ENCODE results near the gene GLIS1. TPM values are rescaled to one million over a fixed set of nuclear protein-coding genes. Genes with fewer than 3 reads are reported as not detected.

Gene GLIS1
- total and polyA plus RNA-seq, 2 donors (not counting 3 experiments of a cell fraction or from before 2014, with no cell fraction given), result not detected

GRCh38 chr1:53769780-53770179 is 30.8 kb upstream of the GLIS1 start:
- no peak overlapping the region for H3K27ac ChIP-seq (ENCODE audit: insufficient read depth, low read depth, low read length)

More at GRCh38 chr1:53769780-53770179, 30.8 kb upstream of the GLIS1 start:
- peaks cover 26% of the 10 kb centered on the region for H3K4me1 ChIP-seq (ENCODE audit: control insufficient read depth, extremely low read depth, insufficient read depth, low read length)
- no peaks in the 10 kb centered on the region for H3K36me3 ChIP-seq (ENCODE audit: control insufficient read depth in 2 of 2, extremely low read depth in 1 of 2, insufficient read depth in 2 of 2, low read length in 2 of 2)
- no peaks in the 10 kb centered on the region for H3K9me1 ChIP-seq (replicated peaks; ENCODE audit: control insufficient read depth, extremely low read depth, insufficient read depth, low read length)
- H3K9ac ChIP-seq (replicated peaks; ENCODE audit: extremely low read depth, insufficient read depth, low read length), result no peak overlapping the region
- no TSS peak for BruUV-seq (replicated peaks)
- no peak overlapping the region for H2AFZ ChIP-seq (ENCODE audit: low read depth, low read length)
- intact Hi-C loops (cut with micrococcal nuclease), result no loop called here
- H3K4me2 ChIP-seq (ENCODE audit: insufficient read depth, low read length), result no peak overlapping the region
- no peak overlapping the region for H3K4me3 ChIP-seq (replicated peaks in 1 of 3; ENCODE audit: insufficient read depth in 1 of 3, low read depth in 1 of 3, low read length in 3 of 3)
- TF ChIP-seq CTCF (IDR thresholded peaks at IDR 0.05; ENCODE audit: extremely low read depth in 1 of 2, insufficient read depth in 1 of 2, low read depth in 1 of 2, low read length in 2 of 2) (no peak), MAX (IDR thresholded peaks at IDR 0.05; ENCODE audit: insufficient read depth, insufficient read length) (no peak), FOS (IDR thresholded peaks at IDR 0.05; ENCODE audit: borderline replicate concordance, insufficient read depth, low read length) (no peak), GATA2 (IDR thresholded peaks at IDR 0.05; ENCODE audit: insufficient read depth, insufficient read length, low read depth, low read length) (no peak), MYC (IDR thresholded peaks at IDR 0.05; ENCODE audit: low read depth, low read length) (no peak), POLR2A (IDR thresholded peaks at IDR 0.05; ENCODE audit: low read depth, low read length) (no peak), JUN (IDR thresholded peaks at IDR 0.05; ENCODE audit: borderline replicate concordance, insufficient read depth, insufficient read length, low read depth) (no peak), EZH2 (IDR thresholded peaks at IDR 0.05; ENCODE audit: borderline replicate concordance, low read depth, low read length, severe bottlenecking) (no peak), POLR2AphosphoS5 (IDR thresholded peaks at IDR 0.05; ENCODE audit: insufficient read depth, low read depth, low read length) (no peak)
- no peaks in the 10 kb centered on the region for H3K27me3 ChIP-seq (ENCODE audit: control insufficient read depth in 2 of 2, insufficient read depth in 2 of 2, low read length in 2 of 2)
- FAIRE-seq (no peak), DNase-seq (ENCODE audit: low read depth, low spot score) (no peak)
- H3K79me2 ChIP-seq (ENCODE audit: control insufficient read depth, insufficient read depth, low read length), result no peaks in the 10 kb centered on the region
- dilution Hi-C loops (cut with MboI; ENCODE audit: extremely low pct_ligation_motif_present, low sequenced_read_pairs), result no loop called here
- H3K9me3 ChIP-seq (replicated peaks; ENCODE audit: control insufficient read depth, insufficient read depth, low read length), result no peaks in the 10 kb centered on the region
- no peaks in the 10 kb centered on the region for H4K20me1 ChIP-seq (replicated peaks; ENCODE audit: control insufficient read depth, extremely low read depth, insufficient read depth, low read length)
- POLR2A ChIA-PET, result no interaction called here
- CTCF ChIA-PET, result no interaction called here
